K562 (cell line): ENCODE results near the gene CRTAP. TPM values are rescaled to one million over a fixed set of nuclear protein-coding genes. Genes with fewer than 3 reads are reported as not detected.
A peak's percentile ranks its signal among the peaks of the same experiment; 100 is the strongest.

Experiments used
- ATAC-seq: fragments of 200-7000 bp; cut with Tn5 transposase; 3 replicates; pipeline ENCODE4 v1.9.1; 2020; ENCODE audit warnings: moderate library complexity
- BruUV-seq: library from RNA; stranded (reverse); fragments of 400-500 nt; replicated peaks from 2 replicates; lab custom pipeline; 2021; lab: Mats Ljungman, UMichigan
- CTCF ChIA-PET: fragments of 300-600 bp; formaldehyde crosslinking; extraction: SDS; loops from one replicate; lab custom pipeline; 2021; ENCODE audit warnings: low intra/inter-chr PET ratio; lab: Yijun Ruan, JAX
- POLR2A ChIA-PET: fragments of 300-600, 350-650 bp; sonication (Branson Sonifier 250); formaldehyde crosslinking; extraction: SDS; loops from one replicate; lab custom pipeline; 2021; ENCODE audit warnings: antibody characterized with exemption, inconsistent platforms; lab: Yijun Ruan, JAX
- DNase-seq, 4 experiments: peaks; one replicate each; pipeline versions ENCODE4 v3.0.0 to v3.0.0-alpha.2; 2011 to 2018; ENCODE audit warnings: low spot score in 3 of 4, mixed read lengths in 3 of 4; ENCODE audit errors: extremely low read depth in 1 of 4
- FAIRE-seq: peaks from 2 replicates; lab custom pipeline; 2011; peaks lifted over from hg19 to GRCh38; lab: Jason Lieb, UNC
- H2AFZ ChIP-seq: 2 replicates; pipeline ENCODE4 v1.6.0; 2011; ENCODE audit warnings: low read depth, low read length, control low read depth, inconsistent platforms
- H3K27ac ChIP-seq: fragments of 200-600 bp; 3 replicates; pipeline ENCODE4 v1.8.0; 2011; ENCODE audit warnings: low read depth, mild to moderate bottlenecking, control low read depth, inconsistent platforms, low read length, moderate library complexity, mixed read lengths; ENCODE audit errors: extremely low read depth
- H3K27me3 ChIP-seq, 2 experiments: fragments of 300-600 bp in 1 of 2; 2 replicates in 1 of 2; 3 replicates in 1 of 2; pipeline versions ENCODE4 v1.6.0 to v1.8.0; 2011; ENCODE audit warnings: inconsistent platforms in 2 of 2, low read length in 2 of 2, mild to moderate bottlenecking in 1 of 2, mixed read lengths in 1 of 2, moderate library complexity in 1 of 2; ENCODE audit not compliant: control insufficient read depth in 2 of 2, insufficient read depth in 2 of 2
- H3K36me3 ChIP-seq: fragments of 300-600 bp; 3 replicates; pipeline ENCODE4 v1.8.0; 2011; ENCODE audit warnings: mild to moderate bottlenecking, low read length, inconsistent platforms; ENCODE audit not compliant: control insufficient read depth, insufficient read depth
- H3K4me1 ChIP-seq, 2 experiments: fragments of 200-600 bp in 1 of 2; replicated peaks in 1 of 2; 2 replicates in 1 of 2; 3 replicates in 1 of 2; pipeline versions ENCODE4 v1.5.1 to v1.8.0; 2011; ENCODE audit warnings: inconsistent platforms in 2 of 2, low read length in 2 of 2, mild to moderate bottlenecking in 1 of 2, mixed read lengths in 1 of 2, moderate library complexity in 1 of 2; ENCODE audit not compliant: control insufficient read depth in 2 of 2, insufficient read depth in 2 of 2
- H3K4me2 ChIP-seq: 2 replicates; pipeline ENCODE4 v1.6.1; 2011; ENCODE audit warnings: low read length, control low read depth, inconsistent platforms, mixed read lengths; ENCODE audit not compliant: insufficient read depth
- H3K4me3 ChIP-seq: fragments of 200-600 bp; sonication (generic), shearing (Covaris generic); 2 replicates; pipeline ENCODE4 v1.5.1; 2016; ENCODE audit warnings: control low read depth, inconsistent platforms
- H3K79me2 ChIP-seq: fragments of 200-600 bp; 3 replicates; pipeline ENCODE4 v1.8.0; 2011; ENCODE audit warnings: low read length, inconsistent platforms; ENCODE audit not compliant: control insufficient read depth, insufficient read depth
- H3K9ac ChIP-seq, 2 experiments: 2 replicates each; pipeline versions ENCODE4 v1.6.0 to v1.6.1; 2011; ENCODE audit warnings: low read depth in 2 of 2, low read length in 2 of 2, control low read depth in 1 of 2, inconsistent platforms in 1 of 2, mild to moderate bottlenecking in 1 of 2, mixed read lengths in 1 of 2; ENCODE audit not compliant: insufficient read depth in 1 of 2
- H3K9me1 ChIP-seq: one replicate; pipeline ENCODE4 v1.6.0; 2011; ENCODE audit warnings: inconsistent platforms, mild to moderate bottlenecking, low read length, moderate library complexity; ENCODE audit not compliant: control insufficient read depth, insufficient read depth
- H3K9me3 ChIP-seq: replicated peaks from 2 replicates; pipeline ENCODE4 v1.5.1; 2011; ENCODE audit warnings: low read depth, low read length, inconsistent platforms; ENCODE audit not compliant: control insufficient read depth, insufficient read depth
- H4K20me1 ChIP-seq: replicated peaks from 2 replicates; pipeline ENCODE4 v1.6.1; 2011; ENCODE audit warnings: low read length, inconsistent platforms, mixed read lengths; ENCODE audit not compliant: control insufficient read depth, insufficient read depth
- AFF1 ChIP-seq, 2 experiments: fragments of 450-650 bp; IDR thresholded peaks; 2 replicates each; pipeline ENCODE4 v1.6.1; 2018; ENCODE audit warnings: mild to moderate bottlenecking in 2 of 2, low read depth in 1 of 2; ENCODE audit not compliant: partially characterized antibody in 2 of 2
- CREBBP ChIP-seq: IDR thresholded peaks from one replicate; pipeline ENCODE4 v1.6.1; 2012; ENCODE audit warnings: low read depth, mild to moderate bottlenecking, control low read depth, inconsistent platforms, low read length
- ID3 ChIP-seq, 2 experiments: fragments of 250-450 bp in 1 of 2; fragments of 450-650 bp in 1 of 2; sonication (Bioruptor Pico) in 1 of 2; IDR thresholded peaks; 2 replicates each; pipeline versions ENCODE4 v1.6.1 to v1.8.0; 2016 to 2021; ENCODE audit warnings: mild to moderate bottlenecking in 2 of 2, moderate library complexity in 2 of 2, missing compliant biosample characterization in 1 of 2, missing genetic modification characterization in 1 of 2
- LCOR ChIP-seq: sonication (generic); formaldehyde crosslinking; IDR thresholded peaks from 2 replicates; pipeline ENCODE4 v1.8.0; 2022; ENCODE audit warnings: mild to moderate bottlenecking, missing genetic modification reagents
- MAZ ChIP-seq, 2 experiments: fragments of 450-650 bp in 1 of 2; sonication (generic) in 1 of 2; formaldehyde crosslinking; IDR thresholded peaks in 1 of 2; conservative IDR thresholded peaks in 1 of 2; 2 replicates each; pipeline versions ENCODE4 v1.4.0 to v1.5.0; 2020; ENCODE audit warnings: mild to moderate bottlenecking in 1 of 2, missing genetic modification reagents in 1 of 2
- MXD1 ChIP-seq: fragments of 250-450 bp; sonication (Bioruptor Pico); IDR thresholded peaks from 2 replicates; pipeline ENCODE4 v1.8.0; 2021; ENCODE audit warnings: borderline replicate concordance, mild to moderate bottlenecking, moderate library complexity; ENCODE audit not compliant: poor library complexity, severe bottlenecking
- RBM25 ChIP-seq: fragments of 200-400 bp; formaldehyde crosslinking; IDR thresholded peaks from 2 replicates; pipeline ENCODE4 v1.6.1; 2018; ENCODE audit warnings: low read length, low read depth, moderate library complexity; ENCODE audit not compliant: severe bottlenecking
- RFX1 ChIP-seq: fragments of 450-650 bp; IDR thresholded peaks from 2 replicates; pipeline ENCODE4 v1.6.1; 2016; ENCODE audit warnings: mild to moderate bottlenecking, moderate library complexity
- SETDB1 ChIP-seq: IDR thresholded peaks from one replicate; pipeline ENCODE4 v1.6.1; 2012; ENCODE audit warnings: low read length, control low read depth, inconsistent platforms
- SMC3 ChIP-seq: conservative IDR thresholded peaks from 2 replicates; pipeline ENCODE4 v1.6.1; 2011; ENCODE audit warnings: low read depth, low read length, improper control_type of control experiment; ENCODE audit not compliant: insufficient read depth
- TRIM28 ChIP-seq: fragments of 450-650 bp; IDR thresholded peaks from 2 replicates; pipeline ENCODE4 v1.6.1; 2017
- ZFP1 ChIP-seq: fragments of 450-650 bp; formaldehyde crosslinking; IDR thresholded peaks from 2 replicates; pipeline ENCODE4 v1.4.0; 2020; ENCODE audit warnings: mild to moderate bottlenecking, mixed read lengths
- ZNF232 ChIP-seq: sonication (generic); formaldehyde crosslinking; IDR thresholded peaks from 2 replicates; pipeline ENCODE4 v1.8.0; 2022; ENCODE audit warnings: mild to moderate bottlenecking, missing genetic modification reagents
- ZNF408 ChIP-seq: fragments of 250-450 bp; sonication (Bioruptor Pico); IDR thresholded peaks from 2 replicates; pipeline ENCODE4 v1.4.0; 2020; ENCODE audit warnings: low read depth, mild to moderate bottlenecking, moderate library complexity
- ZNF589 ChIP-seq: fragments of 200-800 bp; sonication (Bioruptor generic); IDR thresholded peaks from 2 replicates; pipeline ENCODE4 v1.6.1; 2016; ENCODE audit warnings: low read depth, missing genetic modification characterization, missing compliant biosample characterization
- WGBS: fragments of 100-300 bp; shearing (Covaris generic); methylation state at CpG from one replicate; pipeline ENCODE4 v1.1.6; 2016; ENCODE audit warnings: low coverage, mixed read lengths; ENCODE audit not compliant: insufficient coverage; ENCODE audit errors: missing lambda C conversion rate; 5-methylcytosine and 5-hydroxymethylcytosine counted together
- in situ Hi-C: fragments of 300-500 bp; cut with MboI; formaldehyde crosslinking; loops from 4 replicates; pipeline ENCODE4 v1.15.0; 2018; ENCODE audit warnings: inconsistent platforms, mixed read lengths
- intact Hi-C: fragments of 100-400 bp; cut with micrococcal nuclease; formaldehyde crosslinking; loops from 2 replicates; pipeline ENCODE4 v1.14.2; 2022
- polyA plus RNA-seq, 8 experiments: library from polyadenylated mRNA; depleted of rRNA in 4 of 8; stranded (reverse) in 5 of 8; unstranded in 3 of 8; fragments of >200 nt; fragmentation: Nextera tagmentation in 2 of 8; fragmentation: Illumina TruSeq in 1 of 8; extraction: Ambion mirVana in 2 of 8; extraction: Trizol in 1 of 8; gene quantifications; 2 replicates each; pipeline versions ENCODE4 v1.2.1 to v1.2.3, GENCODE V29; 2011 to 2014; ENCODE audit warnings: inconsistent platforms in 1 of 8, missing spikeins in 1 of 8
- total RNA-seq, 7 experiments: library from RNA; depleted of rRNA in 6 of 7; stranded (reverse); fragments of >200 nt in 6 of 7; fragmentation: Illumina TruSeq in 2 of 7; extraction: Trizol in 2 of 7; gene quantifications; 2 replicates each; pipeline versions ENCODE4 v1.2.1 to v1.2.3, GENCODE V29; 2011 to 2021; ENCODE audit warnings: low replicate concordance in 1 of 7

The CRTAP gene
- total and polyA plus RNA-seq, 9 of the 15 experiments (the other 6 are each of a cell fraction or from before 2014, with no cell fraction given) = 10.0 to 121 (median 53.0) TPM

- TF ChIP-seq ID3 (CRISPR knock-in tag; IDR thresholded peaks at IDR 0.05) = no peak
- TF ChIP-seq ID3 (tag; IDR thresholded peaks at IDR 0.05) = no peak
- TF ChIP-seq CREBBP = no peak
- TF ChIP-seq ZNF232 = no peak
- TF ChIP-seq ZFP1 (CRISPR knock-in tag) = no peak
These were observed 2.2 kb upstream of the CRTAP start (continued) for GRCh38 chr3:33111581-33111980.

- intact Hi-C loops = loop anchor here (1.0 to 10.0 kb wide), 2 partner anchors 17 to 680 kb away; partner anchors contain the start of genes GLB1, PDCD6IP and TMPPE
- Histone ChIP-seq H3K9me1 (no peaks in the 10 kb centered on the region), H3K27me3 (no peaks in the 10 kb centered on the region), H3K27ac (peak overlapping the region; percentile 93), H3K4me1 (peaks cover 4 to 15% of the 10 kb centered on the region in 2 experiments; a peak in 3 of 5 replicates), H3K4me2 (peak overlapping the region; percentile 98), H3K79me2 (peaks cover 18% of the 10 kb centered on the region), H3K9me3 (0 out of 2 replicates have a peak, but pooled peaks cover 2% of the 10 kb centered on the region), H3K36me3 (peaks cover 4% of the 10 kb centered on the region; the same call in 1 of the 3 replicates), H3K4me3 (peak overlapping the region; percentile 84), H4K20me1 (no peaks in the 10 kb centered on the region), H3K9ac (peak overlapping the region; percentile 92 to 100), H2AFZ (peak overlapping the region; percentile 93)
- ATAC-seq (no peak), DNase-seq (no peak), FAIRE-seq (no peak)
- WGBS = 2% methylated on average over 14 of the region's 14 CpGs
- in situ Hi-C loops = no loop called here
- CTCF ChIA-PET = no interaction called here
- BruUV-seq = no TSS peak
- POLR2A ChIA-PET = interaction anchor here (0.7 to 2.2 kb wide), 6 partner anchors 9 to 161 kb away, joined by 3 to 11 read pairs (median 4); partner anchors contain the start of genes GLB1 and TMPPE
- TF ChIP-seq MXD1 (CRISPR knock-in tag) = no peak
- TF ChIP-seq RFX1 = no peak
- TF ChIP-seq SETDB1 = no peak
- TF ChIP-seq LCOR = 0 out of 2 replicates have a peak, but pooled peaks have one; percentile 41
- 0 out of 2 replicates have a peak, but pooled peaks have one; percentile 1 for TF ChIP-seq SMC3
- TF ChIP-seq MAZ (CRISPR knock-in tag; conservative IDR thresholded peaks at IDR 0.05 in 1 of 2, IDR thresholded peaks at IDR 0.05 in 1 of 2) = peak in 1 of 2 experiments; percentile 80; a peak in 1 of 4 replicates
- 0 out of 2 replicates have a peak, but pooled peaks have one; percentile 38 for TF ChIP-seq ZNF589 (CRISPR knock-in tag)
- TF ChIP-seq RBM25 = no peak
- peak in 1 of 2 experiments; percentile 13 for TF ChIP-seq AFF1 (IDR thresholded peaks at IDR 0.05; ENCODE audit: low read depth in 1 of 2, partially characterized antibody in 2 of 2)
- TF ChIP-seq TRIM28 = peak; percentile 39
- TF ChIP-seq ZNF408 (CRISPR knock-in tag) = no peak
These were observed 809 bp downstream of the CRTAP start for GRCh38 chr3:33114622-33115023.
